GM21360 (cell line): ENCODE measurements around the gene CMIP.

Source experiments
- ATAC-seq: cut with Tn5 transposase; IDR thresholded peaks from one replicate; pipeline ENCODE4 v1.9.1; 2021; ENCODE audit warnings: mild to moderate bottlenecking, moderate library complexity; ENCODE audit not compliant: unreplicated experiment

Gene CMIP

DNA sequence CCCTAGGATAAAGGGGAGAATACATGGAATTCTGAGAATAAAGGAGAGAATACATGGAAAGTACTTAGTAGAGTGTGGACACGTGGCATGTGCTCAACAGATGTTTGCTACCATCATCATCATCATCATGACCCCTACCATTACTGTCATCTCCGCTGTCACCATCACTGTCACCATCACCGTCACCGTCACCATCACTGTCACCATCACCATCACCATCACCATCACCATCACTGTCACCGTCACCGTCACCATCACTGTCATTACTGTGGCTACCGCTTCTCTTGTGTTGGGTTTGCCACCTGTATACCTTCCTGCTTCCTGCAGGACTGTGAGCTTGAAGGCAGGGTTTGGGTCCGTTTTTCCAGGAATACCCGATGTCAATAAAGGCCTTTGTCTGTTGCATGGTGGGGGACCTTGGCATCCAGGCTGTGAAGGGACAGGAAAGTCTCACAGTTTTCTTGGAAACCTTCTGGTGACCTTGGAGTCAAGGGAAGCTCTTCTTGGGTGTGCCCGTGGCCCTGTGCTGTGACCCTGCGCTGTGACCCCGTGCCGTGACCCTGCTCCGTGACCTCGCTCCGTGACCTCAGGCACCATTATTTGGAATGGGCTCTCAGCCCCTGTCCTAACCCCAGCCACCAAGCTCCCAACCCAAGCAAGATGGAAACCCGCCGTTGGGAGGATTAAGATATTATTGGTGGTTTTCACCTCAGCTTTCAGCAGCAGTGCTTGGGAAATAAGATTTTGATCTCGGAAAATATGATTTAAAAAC, 14.4 kb downstream of the CMIP start:
- ATAC-seq: no peak

DNA sequence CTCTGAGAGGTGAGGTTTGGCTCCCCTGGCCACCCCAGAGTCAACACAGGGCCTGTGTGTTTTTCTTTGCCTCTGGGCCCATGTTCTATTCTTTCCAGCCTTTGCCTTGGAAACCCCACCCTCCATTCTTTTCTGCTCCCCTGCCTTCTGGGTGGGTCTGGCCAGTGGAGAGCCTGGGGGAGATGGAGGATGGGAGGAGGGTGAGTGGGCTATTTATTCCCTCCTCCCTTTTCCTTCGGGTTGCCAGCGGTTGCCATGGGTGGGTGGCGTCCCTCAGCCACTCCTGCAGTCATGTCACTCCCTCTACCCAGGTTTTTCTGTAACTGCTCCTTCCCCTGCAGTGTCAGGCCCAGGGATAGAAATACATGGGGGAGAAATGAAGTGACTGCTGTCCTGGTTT, 15.5 kb downstream of the CMIP start:
- ATAC-seq: no peak

GRCh38 chr16:81461243-81461642, 16.6 kb downstream of the CMIP start:
- ATAC-seq: no peak

DNA sequence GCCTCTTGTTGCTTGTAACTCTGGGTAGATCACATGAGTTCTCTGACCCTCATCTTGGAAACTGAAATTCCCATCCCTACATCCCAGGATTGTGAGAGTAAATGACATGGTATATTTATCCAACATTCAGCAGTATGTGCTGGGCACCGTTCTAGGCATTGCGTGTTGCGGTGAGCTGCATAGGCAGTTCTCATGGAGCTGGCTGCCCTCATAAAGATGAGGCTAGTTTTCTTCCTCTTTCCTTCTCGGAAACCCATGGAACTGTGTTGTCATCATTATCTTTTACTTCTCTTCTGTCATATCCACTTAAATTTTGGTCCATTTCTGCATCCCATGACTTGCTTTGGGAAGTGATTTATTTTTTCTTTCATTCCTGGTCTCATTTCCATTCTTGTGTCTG, 17.2 kb downstream of the CMIP start:
- no peak for ATAC-seq

DNA sequence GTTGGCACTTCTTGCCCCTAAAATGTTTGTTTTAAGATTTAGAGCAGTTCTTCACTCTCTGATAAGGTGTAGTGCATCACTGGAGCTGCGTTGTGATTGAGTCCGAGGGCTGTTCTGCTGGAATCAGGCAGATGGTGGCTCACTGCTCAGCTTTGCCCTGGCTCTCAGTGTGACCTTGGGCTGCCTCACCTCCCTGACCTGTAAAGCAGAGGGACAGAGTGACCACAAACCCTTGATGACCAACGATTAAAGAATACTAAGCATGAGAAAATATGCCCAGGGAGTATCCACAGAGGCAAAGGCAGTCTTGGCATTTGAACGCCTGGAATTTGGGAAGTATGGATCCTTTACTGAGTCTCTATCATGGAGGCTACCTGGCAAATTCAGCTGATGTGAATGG, 18.1 kb downstream of the CMIP start:
- no peak for ATAC-seq

GRCh38 chr16:81463296-81463890, 18.8 kb downstream of the CMIP start:
- ATAC-seq: no peak

GRCh38 chr16:81464279-81464678, 19.7 kb downstream of the CMIP start:
- no peak for ATAC-seq

GRCh38 chr16:81465375-81465943, 20.9 kb downstream of the CMIP start:
- no peak for ATAC-seq

DNA sequence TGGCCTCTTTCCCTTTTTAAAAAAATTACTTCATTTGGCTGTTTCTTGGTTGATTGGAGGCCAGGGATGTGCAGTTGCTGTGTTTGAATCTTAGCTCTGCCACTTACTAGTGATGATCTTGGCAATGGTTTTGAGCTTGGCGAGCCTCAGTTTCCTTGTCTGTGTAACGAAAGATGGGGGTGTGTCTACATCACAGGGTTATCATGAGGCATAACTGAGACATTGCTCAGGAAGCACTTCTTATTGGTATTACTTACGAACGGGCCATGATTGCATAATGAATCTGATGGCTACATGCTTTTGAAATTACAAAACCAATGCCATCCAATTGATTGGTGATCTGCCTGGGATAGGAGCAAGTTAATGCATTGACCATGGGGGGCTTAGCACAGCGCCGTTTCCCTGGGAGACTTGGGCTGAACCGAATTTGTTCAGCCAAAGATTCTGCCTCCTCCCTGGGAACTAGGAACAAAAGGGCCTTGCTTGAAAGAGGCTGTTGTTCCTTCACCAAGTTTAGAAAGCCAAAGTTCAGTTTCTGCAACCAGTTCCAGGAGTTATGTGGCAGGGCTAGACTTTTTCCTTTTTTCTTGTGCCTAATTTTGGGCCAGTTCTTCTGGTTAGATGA, 21.9 kb downstream of the CMIP start:
- no peak for ATAC-seq

DNA sequence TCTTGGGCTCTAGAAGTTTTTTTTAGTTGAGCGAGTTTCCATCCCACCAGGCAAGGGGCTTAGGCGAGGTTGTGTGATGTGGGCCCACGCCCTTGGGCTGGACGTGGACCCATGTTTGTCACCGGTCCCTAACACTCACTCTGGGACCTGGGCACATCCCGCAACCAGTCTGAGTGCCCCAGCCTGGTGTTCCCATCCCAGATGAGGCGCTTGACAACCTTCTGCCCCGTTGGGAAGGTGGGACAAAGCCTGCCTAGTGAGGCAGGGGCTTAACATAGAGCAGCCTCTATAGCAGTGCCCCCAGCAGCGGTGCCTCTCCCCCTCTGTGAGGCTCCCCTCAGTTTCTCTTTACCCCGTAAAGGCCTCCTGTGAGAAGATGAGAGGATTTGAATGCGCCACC, 22.5 kb downstream of the CMIP start:
- ATAC-seq: no peak

DNA sequence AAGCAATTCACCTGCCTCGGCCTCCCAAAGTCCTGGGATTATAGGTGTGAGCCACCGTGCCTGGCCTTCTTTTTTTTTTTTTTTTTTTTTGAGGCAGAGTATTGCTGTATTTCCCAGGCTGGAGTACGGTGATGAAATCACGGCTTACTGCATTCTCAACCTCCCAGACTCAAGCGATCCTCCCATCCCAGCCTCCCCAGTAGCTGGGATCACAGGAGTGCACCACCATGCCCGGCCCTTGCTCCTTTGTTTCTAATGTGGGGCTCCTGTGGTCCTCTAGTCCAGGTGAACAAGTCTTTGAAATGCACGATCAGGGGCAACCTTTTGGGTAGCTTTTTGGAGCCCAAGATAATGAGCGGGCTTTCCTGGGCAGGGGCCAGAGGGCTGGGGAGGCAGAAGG, 23.2 kb downstream of the CMIP start:
- no peak for ATAC-seq

DNA sequence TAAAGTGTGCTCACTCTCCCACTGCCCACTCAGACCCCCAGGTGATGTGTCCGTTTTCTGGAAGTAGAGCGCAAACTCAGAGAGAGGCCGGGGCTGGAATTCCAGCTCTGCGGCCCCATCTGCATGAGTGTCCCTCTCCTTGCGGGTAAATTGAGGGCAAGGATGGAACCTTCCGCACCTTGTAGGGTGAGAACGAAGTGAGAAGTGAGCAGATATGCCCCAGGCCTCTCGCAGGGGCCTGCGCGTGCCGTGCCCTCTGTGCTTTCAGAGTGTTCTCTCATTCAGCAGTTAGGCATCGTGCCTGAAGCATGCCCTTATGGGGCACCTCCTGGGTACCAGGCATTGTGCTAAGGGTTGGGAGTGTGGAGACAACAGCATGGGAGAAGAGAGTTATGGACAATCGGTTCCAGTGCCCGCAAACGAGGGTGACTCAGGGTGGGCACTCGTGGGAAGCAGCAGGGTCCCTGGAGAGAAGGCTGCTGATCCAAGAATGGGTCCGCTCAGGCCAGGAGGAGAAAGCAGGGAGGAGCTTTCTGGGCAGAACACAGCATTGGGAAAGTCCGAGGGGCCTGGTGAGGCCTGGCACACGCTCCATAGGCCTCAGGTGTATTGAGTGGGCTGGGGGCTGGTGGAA, 23.8 kb downstream of the CMIP start:
- no peak for ATAC-seq

DNA sequence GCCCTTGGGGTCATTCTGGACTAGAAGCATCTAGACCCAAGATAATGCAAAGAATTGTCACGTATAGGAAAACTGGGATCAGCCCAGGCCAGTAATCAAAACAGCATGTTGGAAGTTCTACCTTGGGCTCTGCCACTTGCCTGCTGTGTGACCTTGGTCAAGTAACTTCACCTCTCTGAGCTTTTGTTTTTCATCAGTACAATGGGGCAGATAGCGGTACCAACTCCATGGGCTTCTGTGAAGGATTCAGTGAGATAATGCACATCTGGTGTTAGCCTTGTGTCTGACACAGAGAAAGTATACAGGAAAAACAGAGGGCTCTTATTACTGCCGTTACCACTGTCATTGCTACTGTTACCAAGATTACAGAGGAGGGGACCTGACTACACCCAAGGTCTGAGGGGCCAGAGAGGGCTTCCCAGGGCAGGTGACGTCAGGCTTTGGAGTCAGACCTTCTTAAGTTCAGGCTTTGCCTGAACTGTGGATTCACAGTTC, 24.6 kb downstream of the CMIP start:
- ATAC-seq: no peak

DNA sequence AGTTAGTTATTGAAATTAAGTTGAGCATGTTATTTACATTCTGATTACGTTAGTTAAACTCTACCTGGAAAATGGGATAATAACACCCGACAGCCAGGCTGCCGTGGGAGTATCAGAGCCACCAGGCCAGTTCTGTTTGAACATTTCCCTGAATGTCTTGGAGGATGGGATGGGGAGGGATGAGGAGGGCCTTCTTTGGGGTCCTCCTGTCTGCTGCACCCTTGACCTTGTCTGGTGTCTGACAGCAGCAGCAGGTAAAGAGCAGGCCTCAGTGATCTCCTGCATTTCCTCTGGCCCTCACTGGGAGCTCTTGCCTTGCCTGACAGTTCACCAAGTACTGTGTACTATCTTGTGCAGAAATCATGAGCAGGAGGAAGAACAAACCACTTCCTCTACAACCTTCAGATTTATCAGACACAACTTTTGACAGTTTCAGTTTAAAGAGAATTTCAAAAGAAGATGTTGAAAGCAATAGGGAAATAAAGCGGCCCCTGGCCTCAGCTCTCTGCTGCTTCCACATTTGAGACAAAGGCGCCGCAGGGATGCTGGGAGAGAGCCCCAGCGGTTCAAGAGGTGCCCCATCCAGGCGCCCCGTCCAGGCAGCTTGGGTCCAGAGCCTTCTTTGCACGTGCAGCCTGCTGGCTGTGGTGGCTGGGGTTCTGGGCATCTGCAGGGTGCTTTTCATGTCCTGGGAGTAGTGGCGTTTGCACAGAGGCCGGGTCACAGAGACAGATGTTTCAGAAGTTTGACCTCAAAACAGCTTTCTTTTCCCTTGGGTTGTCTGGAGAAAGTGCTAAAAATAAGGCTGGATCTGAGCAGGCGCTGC, 25.3 kb downstream of the CMIP start:
- peak; percentile 74 for ATAC-seq

DNA sequence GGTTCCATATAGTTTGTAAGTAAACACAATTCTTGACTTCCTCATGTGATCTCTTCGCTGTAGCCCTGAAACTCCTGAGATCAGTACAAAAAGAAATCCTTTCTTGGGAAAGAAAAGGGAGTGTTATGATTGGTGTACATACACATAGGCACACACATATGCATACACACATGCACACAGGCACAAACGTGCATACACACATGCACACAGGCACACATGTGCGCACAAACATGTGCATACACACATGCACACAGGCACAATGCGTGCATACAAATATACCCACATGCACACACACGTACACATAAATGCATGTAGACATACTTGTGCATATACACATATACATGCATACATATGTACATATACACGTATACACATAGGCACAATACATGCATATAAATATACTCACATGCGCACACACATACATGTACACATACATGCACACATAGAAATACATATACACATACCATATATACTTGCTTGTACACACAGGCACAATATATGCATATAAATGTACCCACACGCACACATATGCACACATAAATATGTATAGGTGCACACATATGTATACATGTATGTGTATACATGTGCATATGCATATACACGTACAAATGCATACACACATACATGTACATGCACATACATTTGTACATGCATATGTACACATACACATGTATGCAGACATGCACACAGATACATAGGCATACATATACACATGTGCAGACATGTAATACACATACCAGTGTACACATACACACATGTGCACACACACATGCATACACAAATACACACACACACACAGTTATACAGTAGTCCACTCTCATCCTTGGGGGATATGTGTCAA, 26.4 kb downstream of the CMIP start:
- ATAC-seq: no peak

GRCh38 chr16:81471882-81472281, 27.3 kb downstream of the CMIP start:
- no peak for ATAC-seq

DNA sequence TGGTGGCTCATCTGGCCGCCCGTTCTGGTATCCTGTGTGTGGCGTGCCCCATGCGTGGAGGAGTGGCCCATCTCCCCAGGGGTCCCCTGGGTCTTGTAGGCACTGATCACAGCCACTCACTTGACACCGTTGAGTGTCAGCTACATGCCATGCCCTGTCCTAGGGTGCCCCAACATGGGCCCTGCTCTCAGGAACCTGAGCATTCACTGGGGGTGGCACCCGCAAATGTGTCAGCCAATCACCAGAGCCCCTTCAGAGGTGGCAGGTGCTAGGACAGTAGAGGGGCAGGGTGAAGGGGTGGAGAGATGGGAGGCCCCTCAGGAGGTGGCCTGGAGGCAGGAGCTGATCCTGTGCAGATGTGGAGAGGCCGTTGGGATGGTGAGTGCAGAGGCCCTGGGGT, 27.8 kb downstream of the CMIP start:
- ATAC-seq: no peak

DNA sequence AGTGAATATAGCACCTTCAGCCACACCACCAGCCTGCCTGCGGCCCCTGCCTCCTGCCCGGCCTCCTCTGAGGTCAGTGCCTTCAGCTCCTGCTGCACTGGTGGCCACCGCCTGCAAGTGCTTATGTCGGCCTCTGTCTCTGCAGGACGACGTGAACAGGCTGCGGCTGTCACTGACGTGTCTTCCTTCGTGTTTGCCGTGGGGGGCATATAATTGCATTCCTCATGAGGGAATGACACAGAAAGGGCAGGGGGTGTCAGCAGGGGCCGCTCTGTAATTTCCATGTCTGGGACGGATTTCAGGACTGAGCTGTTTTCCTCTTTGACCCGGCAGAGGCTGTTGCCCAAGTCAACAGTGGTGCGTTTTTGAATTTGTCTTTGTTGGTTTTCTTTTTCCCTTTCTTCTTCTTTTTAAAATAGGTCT, 28.5 kb downstream of the CMIP start:
- ATAC-seq: no peak

DNA sequence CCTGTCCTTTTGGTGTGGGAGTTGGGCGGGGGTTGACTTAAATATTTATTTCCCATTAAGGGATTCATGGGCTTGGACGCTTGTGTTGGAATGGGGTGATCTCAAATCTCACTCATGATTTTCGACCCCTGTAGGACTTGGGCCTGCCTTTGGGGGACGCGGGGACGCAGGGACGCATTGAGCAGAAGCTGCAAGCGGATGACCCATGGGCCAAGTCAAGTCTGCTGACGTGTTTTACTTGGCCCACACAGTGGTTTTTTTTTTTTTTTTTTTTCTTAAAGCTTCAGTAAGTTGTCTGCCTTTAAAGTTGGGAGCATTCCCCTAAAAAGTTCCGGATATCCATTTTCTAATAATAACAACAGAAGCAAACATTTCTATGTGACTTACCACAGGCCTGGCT, 28.9 kb downstream of the CMIP start:
- no peak for ATAC-seq
